Subcutaneous adipose tissue (tissue), 4 donors: ENCODE measurements around the gene TBC1D9B. TPM values are rescaled to one million over a fixed set of nuclear protein-coding genes. Genes with fewer than 3 reads are reported as not detected.

ENCODE experiments used
- CTCF ChIP-seq: fragments of 450-650 bp; IDR thresholded peaks from one replicate; pipeline ENCODE4 v1.5.1; 2016; ENCODE audit warnings: low read depth, mild to moderate bottlenecking, control low read depth, antibody characterized with exemption, moderate library complexity
- total RNA-seq, 4 donors: library from RNA; depleted of rRNA; stranded (reverse); fragments of >200 nt; gene quantifications; one replicate each; pipeline ENCODE4 v1.1.0, GENCODE V29; 2016

TBC1D9B gene
- total RNA-seq, 4 donors from 2014 or later: 87.6 to 142 (median 122) TPM

GRCh38 chr5:179875741-179876609 lies 31.7 kb downstream of the TBC1D9B start:
- no peak for TF ChIP-seq CTCF

GRCh38 chr5:179874536-179875292 lies 33.0 kb downstream of the TBC1D9B start:
- no peak for TF ChIP-seq CTCF

GRCh38 chr5:179874136-179874535 lies 33.6 kb downstream of the TBC1D9B start:
- TF ChIP-seq CTCF: no peak

GRCh38 chr5:179873588-179874110 lies 34.0 kb downstream of the TBC1D9B start:
- no peak for TF ChIP-seq CTCF

GRCh38 chr5:179872828-179873575 lies 34.7 kb downstream of the TBC1D9B start:
- no peak for TF ChIP-seq CTCF

GRCh38 chr5:179872055-179872827 lies 35.5 kb downstream of the TBC1D9B start:
- no peak for TF ChIP-seq CTCF
